ENCODE data around the gene SPSB2. TPM values are rescaled to one million over a fixed set of nuclear protein-coding genes. Genes with fewer than 3 reads are reported as not detected.

SPSB2 gene
- total RNA-seq, 2 donors from 2014 or later, result 34.6 to 36.5 TPM

- Mint-ChIP-seq H3K4me1 (peaks cover 20% of the 10 kb centered on the region), H3K36me3 (ENCODE audit: low read depth) (peaks cover 32% of the 10 kb centered on the region), H3K9me3 (no peaks in the 10 kb centered on the region), H3K4me3 (peak overlapping the region; percentile 99), H3K27ac (peak overlapping the region; percentile 97), H3K27me3 (ENCODE audit: insufficient read depth) (peaks cover 31% of the 10 kb centered on the region)
- DNase-seq, result no peak
- H3K4me1 ChIP-seq (ENCODE audit: control insufficient read depth, insufficient read depth, low read length), result peaks cover 2% of the 10 kb centered on the region
- peaks cover 4% of the 10 kb centered on the region for H3K27me3 ChIP-seq (ENCODE audit: control insufficient read depth, insufficient read depth, low read length, poor library complexity, severe bottlenecking)
- H3K9ac ChIP-seq (ENCODE audit: extremely low read depth, low read length, poor library complexity, severe bottlenecking), result peak overlapping the region; percentile 93
- peaks cover 31% of the 10 kb centered on the region for H3K36me3 ChIP-seq (ENCODE audit: control insufficient read depth, insufficient read depth, low read length)
- peak overlapping the region; percentile 93 for H3K4me3 ChIP-seq (ENCODE audit: low read length)
- WGBS, 2 experiments (ENCODE audit: insufficient coverage in 1 of 2, insufficient read length in 1 of 2), result 41 to 64% methylated on average over 11 to 19 of the region's 19 CpGs
- no peaks in the 10 kb centered on the region for H3K9me3 ChIP-seq (ENCODE audit: control insufficient read depth, low read length)
- peak; percentile 72 for TF ChIP-seq CTCF (conservative IDR thresholded peaks at IDR 0.05)
- peak overlapping the region; percentile 57 for H3K27ac ChIP-seq (ENCODE audit: low read depth, low read length)
These were observed 43.4 kb downstream of the SPSB2 start for GRCh38 chr12:6829536-6830220.

- no peak for TF ChIP-seq CTCF (conservative IDR thresholded peaks at IDR 0.05)
- Mint-ChIP-seq H3K9me3 (no peaks in the 10 kb centered on the region), H3K36me3 (ENCODE audit: low read depth) (peaks cover 27% of the 10 kb centered on the region), H3K27ac (peak overlapping the region; percentile 97), H3K4me1 (peaks cover 21% of the 10 kb centered on the region), H3K4me3 (peak overlapping the region; percentile 99), H3K27me3 (ENCODE audit: insufficient read depth) (peaks cover 39% of the 10 kb centered on the region)
- Histone ChIP-seq H3K27ac (ENCODE audit: low read depth, low read length) (peak overlapping the region; percentile 57), H3K36me3 (ENCODE audit: control insufficient read depth, insufficient read depth, low read length) (peaks cover 27% of the 10 kb centered on the region), H3K4me3 (ENCODE audit: low read length) (peak overlapping the region; percentile 93), H3K9ac (ENCODE audit: extremely low read depth, low read length, poor library complexity, severe bottlenecking) (peak overlapping the region; percentile 93), H3K4me1 (ENCODE audit: control insufficient read depth, insufficient read depth, low read length) (peaks cover 2% of the 10 kb centered on the region), H3K27me3 (ENCODE audit: control insufficient read depth, insufficient read depth, low read length, poor library complexity, severe bottlenecking) (peaks cover 6% of the 10 kb centered on the region), H3K9me3 (ENCODE audit: control insufficient read depth, low read length) (no peaks in the 10 kb centered on the region)
- 0% methylated on average over 39 to 71 of the region's 71 CpGs for WGBS, 2 experiments (ENCODE audit: insufficient coverage in 1 of 2, insufficient read length in 1 of 2)
- peak; percentile 93 for DNase-seq
These were observed 44.1 kb downstream of the SPSB2 start for GRCh38 chr12:6828781-6829535.

- H3K27me3 ChIP-seq (ENCODE audit: control insufficient read depth, insufficient read depth, low read length, poor library complexity, severe bottlenecking), result peaks cover 9% of the 10 kb centered on the region
- no peaks in the 10 kb centered on the region for H3K9me3 Mint-ChIP-seq
- H3K9me3 ChIP-seq (ENCODE audit: control insufficient read depth, low read length), result no peaks in the 10 kb centered on the region
- H3K36me3 ChIP-seq (ENCODE audit: control insufficient read depth, insufficient read depth, low read length), result peaks cover 19% of the 10 kb centered on the region
- peak within 1 kb of the TSS; percentile 93 for H3K9ac ChIP-seq (ENCODE audit: extremely low read depth, low read length, poor library complexity, severe bottlenecking)
- TF ChIP-seq CTCF (conservative IDR thresholded peaks at IDR 0.05), result no peak
- DNase-seq, result peak; percentile 90
- WGBS, 2 experiments (ENCODE audit: insufficient coverage in 1 of 2, insufficient read length in 1 of 2), result 1 to 4% methylated on average over 12 to 57 of the region's 60 CpGs
- H3K4me3 ChIP-seq (ENCODE audit: low read length), result peak within 1 kb of the TSS; percentile 93
- peak within 1 kb of the TSS; percentile 97 for H3K27ac Mint-ChIP-seq
- peak within 1 kb of the TSS; percentile 72 for H3K27ac ChIP-seq (ENCODE audit: low read depth, low read length)
- H3K27me3 Mint-ChIP-seq (ENCODE audit: insufficient read depth), result peaks cover 46% of the 10 kb centered on the region
- H3K4me1 Mint-ChIP-seq, result peaks cover 22% of the 10 kb centered on the region
- peaks cover 2% of the 10 kb centered on the region for H3K4me1 ChIP-seq (ENCODE audit: control insufficient read depth, insufficient read depth, low read length)
- H3K36me3 Mint-ChIP-seq (ENCODE audit: low read depth), result peaks cover 19% of the 10 kb centered on the region
- H3K4me3 Mint-ChIP-seq, result peak within 1 kb of the TSS; percentile 99
These were observed 44.9 kb downstream of the SPSB2 start, which contains the start of gene P3H3 for GRCh38 chr12:6827982-6828780. Gene P3H3 (plus strand): TSS chr12:6828407. CDS start chr12:6828441, 34 bp downstream.

Data from endodermal cell (in vitro differentiated cells).